Tibial nerve (tissue), 3 donors: ENCODE data around the gene SEMA3G.

ENCODE experiments used
- POLR2A ChIP-seq, 2 donors: fragments of 450-650 bp; IDR thresholded peaks; one replicate each; pipeline ENCODE4 v1.6.1; 2017; ENCODE audit warnings: antibody characterized with exemption in 2 of 2, mild to moderate bottlenecking in 2 of 2, moderate library complexity in 2 of 2
- TF ChIP-seq, protein P1 (sequence below), 5 experiments: fragments of 200-600 bp in 3 of 5; fragments of 450-650 bp in 2 of 5; sonication (generic) in 3 of 5; IDR thresholded peaks; one replicate each; pipeline ENCODE4 v1.5.1; 2016 to 2019; ENCODE audit warnings: antibody characterized with exemption in 5 of 5, mild to moderate bottlenecking in 3 of 5, moderate library complexity in 2 of 5

- TF ChIP-seq, protein P1, sequence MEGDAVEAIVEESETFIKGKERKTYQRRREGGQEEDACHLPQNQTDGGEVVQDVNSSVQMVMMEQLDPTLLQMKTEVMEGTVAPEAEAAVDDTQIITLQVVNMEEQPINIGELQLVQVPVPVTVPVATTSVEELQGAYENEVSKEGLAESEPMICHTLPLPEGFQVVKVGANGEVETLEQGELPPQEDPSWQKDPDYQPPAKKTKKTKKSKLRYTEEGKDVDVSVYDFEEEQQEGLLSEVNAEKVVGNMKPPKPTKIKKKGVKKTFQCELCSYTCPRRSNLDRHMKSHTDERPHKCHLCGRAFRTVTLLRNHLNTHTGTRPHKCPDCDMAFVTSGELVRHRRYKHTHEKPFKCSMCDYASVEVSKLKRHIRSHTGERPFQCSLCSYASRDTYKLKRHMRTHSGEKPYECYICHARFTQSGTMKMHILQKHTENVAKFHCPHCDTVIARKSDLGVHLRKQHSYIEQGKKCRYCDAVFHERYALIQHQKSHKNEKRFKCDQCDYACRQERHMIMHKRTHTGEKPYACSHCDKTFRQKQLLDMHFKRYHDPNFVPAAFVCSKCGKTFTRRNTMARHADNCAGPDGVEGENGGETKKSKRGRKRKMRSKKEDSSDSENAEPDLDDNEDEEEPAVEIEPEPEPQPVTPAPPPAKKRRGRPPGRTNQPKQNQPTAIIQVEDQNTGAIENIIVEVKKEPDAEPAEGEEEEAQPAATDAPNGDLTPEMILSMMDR (IDR thresholded peaks at IDR 0.05) = no peak
- peak in 1 of 2 donors; percentile 48 for TF ChIP-seq POLR2A (IDR thresholded peaks at IDR 0.05)
Measured at GRCh38 chr3:52455283-52456168, 10.6 kb upstream of the SEMA3G start, which contains the start of gene NISCH.
